MCF 10A (cell line): ENCODE measurements around the gene SLC6A3. TPM values are rescaled to one million over a fixed set of nuclear protein-coding genes. Genes with fewer than 3 reads are reported as not detected.

Source experiments
- BruUV-seq: library from RNA; stranded (reverse); fragments of 400-500 nt; replicated peaks from 2 replicates; lab custom pipeline; 2021; lab: Mats Ljungman, UMichigan
- CTCF ChIA-PET: fragments of 300-600 bp; sonication (Branson Sonifier 250); formaldehyde crosslinking; extraction: SDS; loops from one replicate; lab custom pipeline; 2021; ENCODE audit warnings: antibody characterized with exemption, inconsistent platforms; lab: Yijun Ruan, JAX
- POLR2A ChIA-PET: fragments of 300-600, 350-650 bp; sonication (Branson Sonifier 250); formaldehyde crosslinking; extraction: SDS; loops from one replicate; lab custom pipeline; 2020; ENCODE audit warnings: antibody characterized with exemption, inconsistent platforms; lab: Yijun Ruan, JAX
- DNase-seq: peaks from one replicate; pipeline ENCODE4 v3.0.0-alpha.2; 2018; ENCODE audit not compliant: unreplicated experiment
- H3K27ac Mint-ChIP-seq: one replicate; pipeline ENCODE4 v1.8.0; 2022; ENCODE audit warnings: mild to moderate bottlenecking, low read depth, mixed read lengths; ENCODE audit not compliant: unreplicated experiment
- H3K27me3 Mint-ChIP-seq: one replicate; pipeline ENCODE4 v1.8.0; 2022; ENCODE audit warnings: mixed read lengths; ENCODE audit not compliant: insufficient read depth, unreplicated experiment
- H3K36me3 Mint-ChIP-seq: one replicate; pipeline ENCODE4 v1.8.0; 2022; ENCODE audit warnings: mild to moderate bottlenecking, moderate library complexity, mixed read lengths; ENCODE audit not compliant: insufficient read depth, unreplicated experiment
- H3K4me1 Mint-ChIP-seq: one replicate; pipeline ENCODE4 v1.8.0; 2022; ENCODE audit warnings: mixed read lengths; ENCODE audit not compliant: insufficient read depth, unreplicated experiment
- H3K4me3 Mint-ChIP-seq: one replicate; pipeline ENCODE4 v1.8.0; 2022; ENCODE audit warnings: mild to moderate bottlenecking, moderate library complexity, mixed read lengths; ENCODE audit not compliant: unreplicated experiment
- H3K9me3 Mint-ChIP-seq: one replicate; pipeline ENCODE4 v1.8.0; 2022; ENCODE audit warnings: mixed read lengths; ENCODE audit not compliant: unreplicated experiment
- intact Hi-C: fragments of 100-400 bp; cut with micrococcal nuclease; formaldehyde crosslinking; loops from 2 replicates; pipeline ENCODE4 v1.14.1; 2022
- total RNA-seq: library from RNA; stranded (reverse); gene quantifications from 2 replicates; pipeline ENCODE4 v1.2.3, GENCODE V29; 2022
- TF ChIP-seq, protein P1 (sequence below): fragments of 200-600 bp; IDR thresholded peaks from one replicate; pipeline ENCODE4 v1.8.0; 2022; ENCODE audit warnings: antibody characterized with exemption, mild to moderate bottlenecking; ENCODE audit not compliant: unreplicated experiment

The SLC6A3 gene
- total RNA-seq, 1 experiment from 2014 or later: not detected

DNA sequence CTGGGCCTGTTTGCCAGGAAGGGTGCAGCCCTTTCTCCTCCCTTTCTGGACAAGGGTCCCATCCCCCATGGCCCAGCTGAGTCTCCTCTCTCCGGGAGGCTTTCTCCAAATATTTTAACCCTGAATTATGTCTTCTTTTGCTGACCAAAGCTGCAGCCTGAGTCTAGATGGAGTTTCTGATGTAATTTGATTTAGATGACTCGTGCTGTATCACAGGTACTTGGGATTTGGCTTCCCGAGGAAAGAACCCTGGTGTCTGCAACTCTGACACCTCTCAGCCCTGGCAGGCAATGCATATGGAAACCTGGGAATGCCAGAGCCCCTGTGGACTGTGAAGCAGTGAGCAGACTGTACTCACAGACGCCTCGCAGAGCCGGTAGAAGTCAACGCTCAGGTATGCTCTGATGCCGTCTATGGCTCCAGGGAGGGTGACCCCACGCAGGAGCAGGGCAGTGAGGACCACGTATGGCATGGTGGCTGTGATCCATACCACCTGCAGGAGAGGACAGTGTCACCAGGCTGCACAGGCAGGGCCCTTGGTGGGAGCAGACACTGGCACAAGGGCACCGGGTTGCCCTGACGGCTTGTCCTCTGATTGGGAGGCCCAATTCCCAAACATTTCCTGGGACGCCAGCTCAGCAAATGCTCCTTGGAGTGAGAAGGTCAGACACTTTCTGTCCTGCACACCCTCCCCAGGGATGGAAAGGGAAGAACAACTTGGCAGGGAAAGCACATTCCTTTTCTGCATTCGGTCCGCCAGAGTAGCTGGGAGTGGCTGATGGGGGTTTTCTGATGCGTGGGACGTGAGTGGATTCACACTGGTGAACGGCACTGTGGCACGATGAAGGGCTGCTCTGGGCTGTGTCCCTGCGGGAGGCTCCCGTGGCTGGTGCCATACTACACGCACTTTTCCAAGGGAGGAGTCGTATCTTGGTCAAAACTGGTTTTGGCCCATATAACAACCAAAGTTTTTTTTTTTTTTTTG, 24.7 kb downstream of the SLC6A3 start:
- H3K36me3 Mint-ChIP-seq: no peaks in the 10 kb centered on the region
- no peak for DNase-seq
- TF ChIP-seq, protein P1, sequence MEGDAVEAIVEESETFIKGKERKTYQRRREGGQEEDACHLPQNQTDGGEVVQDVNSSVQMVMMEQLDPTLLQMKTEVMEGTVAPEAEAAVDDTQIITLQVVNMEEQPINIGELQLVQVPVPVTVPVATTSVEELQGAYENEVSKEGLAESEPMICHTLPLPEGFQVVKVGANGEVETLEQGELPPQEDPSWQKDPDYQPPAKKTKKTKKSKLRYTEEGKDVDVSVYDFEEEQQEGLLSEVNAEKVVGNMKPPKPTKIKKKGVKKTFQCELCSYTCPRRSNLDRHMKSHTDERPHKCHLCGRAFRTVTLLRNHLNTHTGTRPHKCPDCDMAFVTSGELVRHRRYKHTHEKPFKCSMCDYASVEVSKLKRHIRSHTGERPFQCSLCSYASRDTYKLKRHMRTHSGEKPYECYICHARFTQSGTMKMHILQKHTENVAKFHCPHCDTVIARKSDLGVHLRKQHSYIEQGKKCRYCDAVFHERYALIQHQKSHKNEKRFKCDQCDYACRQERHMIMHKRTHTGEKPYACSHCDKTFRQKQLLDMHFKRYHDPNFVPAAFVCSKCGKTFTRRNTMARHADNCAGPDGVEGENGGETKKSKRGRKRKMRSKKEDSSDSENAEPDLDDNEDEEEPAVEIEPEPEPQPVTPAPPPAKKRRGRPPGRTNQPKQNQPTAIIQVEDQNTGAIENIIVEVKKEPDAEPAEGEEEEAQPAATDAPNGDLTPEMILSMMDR: no peak
- no TSS peak for BruUV-seq
- H3K27me3 Mint-ChIP-seq: no peaks in the 10 kb centered on the region
- no peaks in the 10 kb centered on the region for H3K4me1 Mint-ChIP-seq
- peaks cover 18% of the 10 kb centered on the region for H3K9me3 Mint-ChIP-seq
- ChIA-PET POLR2A (no interaction called here), CTCF (no interaction called here)
- no peak overlapping the region for H3K4me3 Mint-ChIP-seq
- intact Hi-C loops: no loop called here
- H3K27ac Mint-ChIP-seq: no peak overlapping the region

DNA sequence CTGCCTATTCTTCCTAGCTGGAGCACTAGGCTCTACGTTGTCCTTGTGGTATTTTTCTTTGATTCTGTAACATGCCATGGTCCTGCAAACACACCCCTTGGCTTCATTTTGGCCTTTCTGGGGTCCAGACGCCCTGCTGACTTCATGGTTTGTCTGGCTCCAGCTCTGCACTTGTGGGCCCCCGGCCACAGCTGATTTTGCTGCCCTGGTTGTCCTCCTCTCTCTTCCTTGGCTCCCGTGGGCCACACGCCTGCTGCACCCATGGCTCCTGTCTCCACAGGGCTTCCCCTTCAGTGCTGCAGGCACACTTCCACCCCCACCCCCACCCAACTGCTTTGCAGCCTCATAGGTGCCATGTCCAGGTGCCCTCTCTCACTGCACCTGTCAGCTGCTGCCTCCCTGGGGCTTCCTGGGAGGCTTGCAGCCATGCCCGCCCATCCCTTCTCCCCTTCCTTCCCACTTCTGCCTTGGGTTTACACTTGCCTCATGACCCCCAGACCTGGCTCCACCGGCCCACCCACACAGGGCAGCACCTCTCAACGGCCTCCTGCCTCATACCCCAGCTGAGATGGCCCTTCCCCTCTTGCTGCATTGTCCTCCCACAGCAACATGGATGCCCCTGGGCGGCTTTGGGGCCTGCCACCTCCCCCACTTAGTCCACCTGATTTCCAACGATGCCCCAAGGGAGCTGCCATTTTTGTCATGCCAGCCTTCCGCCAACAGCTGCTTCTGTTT, 25.6 kb downstream of the SLC6A3 start:
- no peak for DNase-seq
- H3K9me3 Mint-ChIP-seq: peaks cover 18% of the 10 kb centered on the region

GRCh38 chr5:1418921-1419280, 26.3 kb downstream of the SLC6A3 start:
- Mint-ChIP-seq H3K27me3 (no peaks in the 10 kb centered on the region), H3K9me3 (peaks cover 18% of the 10 kb centered on the region), H3K4me1 (no peaks in the 10 kb centered on the region), H3K27ac (no peak overlapping the region), H3K4me3 (no peak overlapping the region), H3K36me3 (no peaks in the 10 kb centered on the region)
- no peak for DNase-seq
- TF ChIP-seq, protein P1: no peak
- intact Hi-C loops: no loop called here
- ChIA-PET POLR2A (interaction anchor here (0.6 to 1.7 kb wide), 2 partner anchors 9 to 205 kb away, joined by 3 read pairs; no protein-coding TSS in a partner anchor), CTCF (no interaction called here)
- BruUV-seq: no TSS peak

More for the DNA sequence above, 25.6 kb downstream of the SLC6A3 start:
- Mint-ChIP-seq H3K27ac (no peak overlapping the region), H3K4me3 (no peak overlapping the region), H3K27me3 (no peaks in the 10 kb centered on the region), H3K36me3 (no peaks in the 10 kb centered on the region), H3K4me1 (no peaks in the 10 kb centered on the region)
- CTCF ChIA-PET: no interaction called here
- POLR2A ChIA-PET: interaction anchor here (1.7 kb wide), 1 partner anchor 10 kb away, joined by 3 read pairs; no protein-coding TSS in a partner anchor
- BruUV-seq: no TSS peak
- TF ChIP-seq, protein P1: no peak
- intact Hi-C loops: no loop called here
